Measurements from ENCODE around the gene IZUMO1R.
"Not testable (repeated sequence)": the region's sequence is repeated elsewhere in the genome, so short reads cannot be mapped to it uniquely, and the experiment has no call there.

Gene IZUMO1R

GRCh38 chr11:94276943-94277342, 27.4 kb upstream of the IZUMO1R start:
- H3K79me1 ChIP-seq (replicated peaks; ENCODE audit: low read length, poor library complexity, severe bottlenecking) = no peaks in the 10 kb centered on the region
- no peak overlapping the region for H3K23ac ChIP-seq (ENCODE audit: low read length in 2 of 2)
- 86% methylated on average over 5 of the region's 5 CpGs for WGBS
- no peak overlapping the region for H2BK5ac ChIP-seq (ENCODE audit: low read depth, low read length, poor library complexity, severe bottlenecking)
- H2BK120ac ChIP-seq (ENCODE audit: low read depth, low read length) = no peak overlapping the region
- H3K4me2 ChIP-seq (ENCODE audit: low read length, poor library complexity, severe bottlenecking) = no peak overlapping the region
- H3K9me3 ChIP-seq (ENCODE audit: control insufficient read depth, low read length) = no peaks in the 10 kb centered on the region
- no peaks in the 10 kb centered on the region for H3K27me3 ChIP-seq (ENCODE audit: control insufficient read depth in 1 of 2, insufficient read depth in 1 of 2, low read length in 2 of 2)
- H4K8ac ChIP-seq (ENCODE audit: low read length) = no peak overlapping the region
- no peak overlapping the region for H2AK5ac ChIP-seq (ENCODE audit: low read length, severe bottlenecking)
- DNase-seq = no peak
- no peaks in the 10 kb centered on the region for H3K4me1 ChIP-seq (ENCODE audit: control insufficient read depth, insufficient read depth, low read depth, low read length)
- no peak overlapping the region for H4K91ac ChIP-seq (ENCODE audit: low read length)
- H3K27ac ChIP-seq (ENCODE audit: low read length, poor library complexity, severe bottlenecking) = no peak overlapping the region
- H2BK15ac ChIP-seq (ENCODE audit: low read depth, poor library complexity, severe bottlenecking) = no peak overlapping the region
- H2AFZ ChIP-seq (ENCODE audit: low read depth, low read length) = no peak overlapping the region
- no peak overlapping the region for H3K9ac ChIP-seq (ENCODE audit: low read length)
- no peaks in the 10 kb centered on the region for H3K36me3 ChIP-seq (ENCODE audit: control insufficient read depth in 1 of 2, insufficient read depth in 2 of 2, low read depth in 1 of 2, low read length in 2 of 2)
- no peak overlapping the region for H3K4me3 ChIP-seq (ENCODE audit: insufficient read depth in 1 of 2, low read depth in 1 of 2, low read length in 2 of 2)
- H2BK12ac ChIP-seq (ENCODE audit: low read length in 2 of 2) = no peak overlapping the region
- no peak overlapping the region for H3K4ac ChIP-seq (ENCODE audit: low read depth in 1 of 2, low read length in 2 of 2)
- H3K14ac ChIP-seq (ENCODE audit: low read length in 2 of 2) = no peak overlapping the region
- no peak overlapping the region for H3K18ac ChIP-seq (ENCODE audit: low read depth in 1 of 2, low read length in 2 of 2)

DNA sequence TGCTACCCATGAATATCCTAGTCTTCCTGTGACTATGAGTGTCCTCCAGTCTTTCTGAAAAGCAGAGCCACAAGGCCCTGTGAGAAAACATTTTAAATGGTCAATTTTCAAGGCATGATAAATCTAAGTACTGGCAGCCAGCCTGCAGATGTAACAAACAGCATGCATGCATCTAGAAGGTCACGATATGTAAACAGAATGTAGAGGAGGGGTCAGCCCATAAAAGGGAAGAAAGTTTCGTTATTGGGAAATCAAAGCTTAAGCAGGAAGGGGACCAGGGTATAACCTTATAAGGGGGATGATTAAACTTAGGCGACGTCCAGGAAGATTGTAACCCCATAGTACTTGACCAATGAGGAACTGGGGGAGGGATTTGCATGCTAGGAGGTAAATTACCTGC, 26.2 kb upstream of the IZUMO1R start:
- H2AK5ac ChIP-seq (ENCODE audit: low read length, severe bottlenecking); H2BK120ac ChIP-seq (ENCODE audit: low read depth, low read length); H3K79me1 ChIP-seq (replicated peaks; ENCODE audit: low read length, poor library complexity, severe bottlenecking); H2BK15ac ChIP-seq (ENCODE audit: low read depth, poor library complexity, severe bottlenecking); H3K27me3 ChIP-seq (ENCODE audit: control insufficient read depth in 1 of 2, insufficient read depth in 1 of 2, low read length in 2 of 2); H3K36me3 ChIP-seq (ENCODE audit: control insufficient read depth in 1 of 2, insufficient read depth in 2 of 2, low read depth in 1 of 2, low read length in 2 of 2); H2BK5ac ChIP-seq (ENCODE audit: low read depth, low read length, poor library complexity, severe bottlenecking); H3K4ac ChIP-seq (ENCODE audit: low read depth in 1 of 2, low read length in 2 of 2); H3K27ac ChIP-seq (ENCODE audit: low read length, poor library complexity, severe bottlenecking); H2BK12ac ChIP-seq (ENCODE audit: low read length in 2 of 2); H3K18ac ChIP-seq (ENCODE audit: low read depth in 1 of 2, low read length in 2 of 2); H2AFZ ChIP-seq (ENCODE audit: low read depth, low read length); H3K9ac ChIP-seq (ENCODE audit: low read length); H3K14ac ChIP-seq (ENCODE audit: low read length in 2 of 2); H3K4me3 ChIP-seq (ENCODE audit: insufficient read depth in 1 of 2, low read depth in 1 of 2, low read length in 2 of 2); H4K91ac ChIP-seq (ENCODE audit: low read length); H3K4me1 ChIP-seq (ENCODE audit: control insufficient read depth, insufficient read depth, low read depth, low read length); H4K8ac ChIP-seq (ENCODE audit: low read length); H3K9me3 ChIP-seq (ENCODE audit: control insufficient read depth, low read length); DNase-seq; H3K23ac ChIP-seq (ENCODE audit: low read length in 2 of 2); H3K4me2 ChIP-seq (ENCODE audit: low read length, poor library complexity, severe bottlenecking): not testable (repeated sequence)
- 42% methylated on average over 4 of the region's 4 CpGs for WGBS

DNA sequence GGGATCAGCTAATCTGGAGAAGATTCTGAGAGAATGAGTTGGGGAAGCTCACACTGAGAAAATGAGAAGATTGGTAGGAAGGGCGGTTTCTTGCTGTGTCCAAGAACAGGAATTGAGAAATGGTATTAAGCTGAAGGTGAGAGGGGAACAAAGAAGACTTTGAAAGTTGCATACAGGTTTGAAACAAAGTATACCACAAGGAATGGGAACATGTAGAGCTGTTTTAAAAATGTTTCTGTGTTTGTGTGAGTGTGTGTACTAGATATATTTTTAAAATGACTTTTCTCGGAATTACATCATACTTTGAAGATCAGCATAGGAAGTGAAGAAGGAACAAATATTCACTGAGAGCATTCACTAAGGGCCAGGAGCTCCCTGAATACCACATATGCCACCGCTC, 24.4 kb upstream of the IZUMO1R start:
- Histone ChIP-seq H3K14ac (ENCODE audit: low read length in 2 of 2) (no peak overlapping the region), H2BK12ac (ENCODE audit: low read length in 2 of 2) (no peak overlapping the region), H4K91ac (ENCODE audit: low read length) (no peak overlapping the region), H2AFZ (ENCODE audit: low read depth, low read length) (no peak overlapping the region), H3K4me2 (ENCODE audit: low read length, poor library complexity, severe bottlenecking) (no peak overlapping the region), H3K36me3 (ENCODE audit: control insufficient read depth in 1 of 2, insufficient read depth in 2 of 2, low read depth in 1 of 2, low read length in 2 of 2) (no peaks in the 10 kb centered on the region), H3K4ac (ENCODE audit: low read depth in 1 of 2, low read length in 2 of 2) (no peak overlapping the region), H3K9ac (ENCODE audit: low read length) (no peak overlapping the region), H3K27ac (ENCODE audit: low read length, poor library complexity, severe bottlenecking) (no peak overlapping the region), H3K18ac (ENCODE audit: low read depth in 1 of 2, low read length in 2 of 2) (no peak overlapping the region), H3K79me1 (replicated peaks; ENCODE audit: low read length, poor library complexity, severe bottlenecking) (no peaks in the 10 kb centered on the region), H3K4me3 (ENCODE audit: insufficient read depth in 1 of 2, low read depth in 1 of 2, low read length in 2 of 2) (no peak overlapping the region), H4K8ac (ENCODE audit: low read length) (no peak overlapping the region), H2BK120ac (ENCODE audit: low read depth, low read length) (no peak overlapping the region), H2BK15ac (ENCODE audit: low read depth, poor library complexity, severe bottlenecking) (no peak overlapping the region), H3K27me3 (ENCODE audit: control insufficient read depth in 1 of 2, insufficient read depth in 1 of 2, low read length in 2 of 2) (no peaks in the 10 kb centered on the region), H2AK5ac (ENCODE audit: low read length, severe bottlenecking) (no peak overlapping the region), H3K4me1 (ENCODE audit: control insufficient read depth, insufficient read depth, low read depth, low read length) (no peaks in the 10 kb centered on the region), H3K9me3 (ENCODE audit: control insufficient read depth, low read length) (no peaks in the 10 kb centered on the region), H2BK5ac (ENCODE audit: low read depth, low read length, poor library complexity, severe bottlenecking) (no peak overlapping the region), H3K23ac (ENCODE audit: low read length in 2 of 2) (no peak overlapping the region)
- 87% methylated on average over 2 of the region's 3 CpGs for WGBS
- no peak for DNase-seq

DNA sequence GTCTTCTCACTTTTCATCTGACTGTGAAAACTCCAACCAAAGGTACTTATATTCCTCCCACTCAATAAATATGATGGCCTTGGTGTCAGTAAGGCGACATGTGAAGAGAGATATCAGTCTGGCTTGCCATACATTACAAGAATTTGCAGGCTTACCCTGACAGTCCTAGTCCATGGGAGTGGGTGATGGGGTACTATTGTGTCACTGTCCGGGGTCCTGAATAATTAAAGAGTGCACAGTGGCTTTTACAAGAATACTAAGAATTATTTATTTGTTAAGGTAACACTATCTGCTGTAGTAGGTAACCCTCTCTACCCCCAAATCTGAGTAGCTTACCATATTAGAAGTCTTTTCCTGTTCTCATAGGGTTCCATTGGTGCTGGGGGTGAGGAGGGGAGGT, 23.1 kb upstream of the IZUMO1R start:
- H3K79me1 ChIP-seq (replicated peaks; ENCODE audit: low read length, poor library complexity, severe bottlenecking) = no peaks in the 10 kb centered on the region

More for the DNA sequence above, 23.1 kb upstream of the IZUMO1R start:
- Histone ChIP-seq H2BK12ac (ENCODE audit: low read length in 2 of 2) (no peak overlapping the region), H3K9ac (ENCODE audit: low read length) (no peak overlapping the region), H2AK5ac (ENCODE audit: low read length, severe bottlenecking) (no peak overlapping the region), H2BK120ac (ENCODE audit: low read depth, low read length) (no peak overlapping the region), H2AFZ (ENCODE audit: low read depth, low read length) (no peak overlapping the region), H2BK5ac (ENCODE audit: low read depth, low read length, poor library complexity, severe bottlenecking) (no peak overlapping the region), H2BK15ac (ENCODE audit: low read depth, poor library complexity, severe bottlenecking) (no peak overlapping the region), H3K4me1 (ENCODE audit: control insufficient read depth, insufficient read depth, low read depth, low read length) (no peaks in the 10 kb centered on the region), H3K27ac (ENCODE audit: low read length, poor library complexity, severe bottlenecking) (no peak overlapping the region), H4K8ac (ENCODE audit: low read length) (no peak overlapping the region), H3K18ac (ENCODE audit: low read depth in 1 of 2, low read length in 2 of 2) (no peak overlapping the region), H4K91ac (ENCODE audit: low read length) (no peak overlapping the region), H3K27me3 (ENCODE audit: control insufficient read depth in 1 of 2, insufficient read depth in 1 of 2, low read length in 2 of 2) (no peaks in the 10 kb centered on the region), H3K4me3 (ENCODE audit: insufficient read depth in 1 of 2, low read depth in 1 of 2, low read length in 2 of 2) (no peak overlapping the region), H3K14ac (ENCODE audit: low read length in 2 of 2) (no peak overlapping the region), H3K4ac (ENCODE audit: low read depth in 1 of 2, low read length in 2 of 2) (no peak overlapping the region), H3K23ac (ENCODE audit: low read length in 2 of 2) (no peak overlapping the region), H3K4me2 (ENCODE audit: low read length, poor library complexity, severe bottlenecking) (no peak overlapping the region), H3K9me3 (ENCODE audit: control insufficient read depth, low read length) (no peaks in the 10 kb centered on the region), H3K36me3 (ENCODE audit: control insufficient read depth in 1 of 2, insufficient read depth in 2 of 2, low read depth in 1 of 2, low read length in 2 of 2) (no peaks in the 10 kb centered on the region)
- WGBS = 82% methylated on average over 2 of the region's 2 CpGs
- DNase-seq = no peak

Measured in mesenchymal stem cell (in vitro differentiated cells and primary cell).